ENCODE results near the gene SCNM1.
A peak's percentile ranks its signal among the peaks of the same experiment; 100 is the strongest.

SCNM1 gene

GRCh38 chr1:151165738-151166504 is at the start of gene SCNM1, which contains the start of gene LYSMD1:
Gene SCNM1, plus strand, starts transcription at chr1:151166144. Its CDS starts 9 bp downstream, at chr1:151166153.
Gene LYSMD1, minus strand, starts transcription at chr1:151165902. Its CDS starts 644 bp downstream, at chr1:151165258.
- DNase-seq (ENCODE audit: low spot score): peak; percentile 96
- TF ChIP-seq, protein P1, sequence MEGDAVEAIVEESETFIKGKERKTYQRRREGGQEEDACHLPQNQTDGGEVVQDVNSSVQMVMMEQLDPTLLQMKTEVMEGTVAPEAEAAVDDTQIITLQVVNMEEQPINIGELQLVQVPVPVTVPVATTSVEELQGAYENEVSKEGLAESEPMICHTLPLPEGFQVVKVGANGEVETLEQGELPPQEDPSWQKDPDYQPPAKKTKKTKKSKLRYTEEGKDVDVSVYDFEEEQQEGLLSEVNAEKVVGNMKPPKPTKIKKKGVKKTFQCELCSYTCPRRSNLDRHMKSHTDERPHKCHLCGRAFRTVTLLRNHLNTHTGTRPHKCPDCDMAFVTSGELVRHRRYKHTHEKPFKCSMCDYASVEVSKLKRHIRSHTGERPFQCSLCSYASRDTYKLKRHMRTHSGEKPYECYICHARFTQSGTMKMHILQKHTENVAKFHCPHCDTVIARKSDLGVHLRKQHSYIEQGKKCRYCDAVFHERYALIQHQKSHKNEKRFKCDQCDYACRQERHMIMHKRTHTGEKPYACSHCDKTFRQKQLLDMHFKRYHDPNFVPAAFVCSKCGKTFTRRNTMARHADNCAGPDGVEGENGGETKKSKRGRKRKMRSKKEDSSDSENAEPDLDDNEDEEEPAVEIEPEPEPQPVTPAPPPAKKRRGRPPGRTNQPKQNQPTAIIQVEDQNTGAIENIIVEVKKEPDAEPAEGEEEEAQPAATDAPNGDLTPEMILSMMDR (conservative IDR thresholded peaks at IDR 0.05; ENCODE audit: low read depth): no peak
- ChIA-PET CTCF (no interaction called here), POLR2A (ENCODE audit: low non-redundant PET) (no interaction called here)
- peak within 1 kb of the TSS; percentile 84 for H3K27ac ChIP-seq

DNA sequence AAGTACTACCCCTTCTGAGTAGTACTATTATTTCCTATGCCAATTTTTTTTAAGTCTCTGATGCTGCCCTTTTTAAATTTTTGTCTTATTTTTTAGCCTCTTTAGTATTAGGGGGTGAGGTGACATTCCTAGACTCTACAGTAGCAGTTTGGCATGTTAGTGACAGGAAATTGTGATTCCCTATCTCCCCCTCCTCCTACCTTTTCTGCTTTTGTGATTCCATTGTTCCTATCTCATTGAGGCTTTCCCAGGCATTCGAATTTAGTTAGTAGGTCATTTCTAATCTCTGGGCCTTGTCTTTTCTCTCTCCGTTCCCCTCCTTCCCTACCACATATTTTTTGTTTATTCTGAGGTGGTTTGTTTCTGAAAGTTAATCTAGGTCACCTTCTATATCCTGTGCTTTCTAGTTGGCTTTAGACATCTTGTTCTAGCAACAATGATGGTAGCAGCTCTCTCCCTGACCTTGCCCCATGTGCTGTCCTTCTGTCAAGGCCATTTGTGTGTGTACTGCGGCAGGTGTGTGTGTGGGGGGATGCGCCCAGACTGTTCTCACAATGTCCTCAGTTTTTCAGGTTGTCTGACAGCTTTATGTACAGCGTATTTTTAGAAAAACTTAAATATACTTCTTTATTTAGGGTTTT is 41.1 kb upstream of the SCNM1 start:
- no peak for DNase-seq (ENCODE audit: low spot score)
- TF ChIP-seq, protein P1 (conservative IDR thresholded peaks at IDR 0.05; ENCODE audit: low read depth): no peak
- ChIA-PET CTCF (interaction anchor here (0.6 kb wide), 1 partner anchor 89 kb away, joined by 6 read pairs; the partner anchor contains the start of gene BNIPL), POLR2A (ENCODE audit: low non-redundant PET) (no interaction called here)
- H3K27ac ChIP-seq: no peak overlapping the region

GRCh38 chr1:151128800-151129199 is 37.1 kb upstream of the SCNM1 start:
- ChIA-PET CTCF (no interaction called here), POLR2A (ENCODE audit: low non-redundant PET) (no interaction called here)
- DNase-seq (ENCODE audit: low spot score): no peak
- no peak overlapping the region for H3K27ac ChIP-seq
- TF ChIP-seq, protein P1 (conservative IDR thresholded peaks at IDR 0.05; ENCODE audit: low read depth): no peak

DNA sequence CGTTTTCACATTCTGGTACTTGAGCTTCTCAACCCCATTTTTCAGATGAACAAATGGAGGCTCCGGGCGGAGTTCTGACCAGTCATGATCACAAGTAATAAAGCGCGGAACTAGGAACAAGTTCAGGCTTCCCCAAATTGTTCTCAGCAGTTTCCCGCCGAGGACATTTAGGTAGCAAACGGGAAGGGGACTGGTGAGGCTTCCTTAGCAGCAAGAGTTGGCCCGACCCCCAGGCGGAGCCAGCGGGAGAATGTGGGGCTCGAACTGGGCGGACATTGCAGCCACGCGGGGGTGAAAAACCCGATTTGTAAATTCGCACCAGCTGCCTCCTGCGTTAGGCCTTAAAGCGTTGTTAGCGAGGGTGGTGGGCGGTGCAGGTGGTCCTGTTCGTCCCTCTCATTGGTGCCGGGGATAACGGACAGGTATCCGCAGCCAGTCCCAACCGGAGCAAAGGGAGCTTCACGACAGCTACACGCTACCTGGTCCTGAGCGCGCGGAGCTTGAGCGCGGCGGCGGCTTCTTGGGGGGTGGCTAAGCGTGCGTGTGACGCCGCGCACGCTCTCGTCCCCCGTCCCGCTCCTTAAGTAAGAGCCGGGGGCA is 34.9 kb upstream of the SCNM1 start:
- TF ChIP-seq, protein P1 (conservative IDR thresholded peaks at IDR 0.05; ENCODE audit: low read depth): no peak
- ChIA-PET POLR2A (ENCODE audit: low non-redundant PET) (no interaction called here), CTCF (interaction anchor here (0.6 to 0.7 kb wide), 2 partner anchors 11 to 121 kb away, joined by 3 to 4 read pairs; no protein-coding TSS in a partner anchor)
- H3K27ac ChIP-seq: peak overlapping the region; percentile 23
- DNase-seq (ENCODE audit: low spot score): peak; percentile 71

DNA sequence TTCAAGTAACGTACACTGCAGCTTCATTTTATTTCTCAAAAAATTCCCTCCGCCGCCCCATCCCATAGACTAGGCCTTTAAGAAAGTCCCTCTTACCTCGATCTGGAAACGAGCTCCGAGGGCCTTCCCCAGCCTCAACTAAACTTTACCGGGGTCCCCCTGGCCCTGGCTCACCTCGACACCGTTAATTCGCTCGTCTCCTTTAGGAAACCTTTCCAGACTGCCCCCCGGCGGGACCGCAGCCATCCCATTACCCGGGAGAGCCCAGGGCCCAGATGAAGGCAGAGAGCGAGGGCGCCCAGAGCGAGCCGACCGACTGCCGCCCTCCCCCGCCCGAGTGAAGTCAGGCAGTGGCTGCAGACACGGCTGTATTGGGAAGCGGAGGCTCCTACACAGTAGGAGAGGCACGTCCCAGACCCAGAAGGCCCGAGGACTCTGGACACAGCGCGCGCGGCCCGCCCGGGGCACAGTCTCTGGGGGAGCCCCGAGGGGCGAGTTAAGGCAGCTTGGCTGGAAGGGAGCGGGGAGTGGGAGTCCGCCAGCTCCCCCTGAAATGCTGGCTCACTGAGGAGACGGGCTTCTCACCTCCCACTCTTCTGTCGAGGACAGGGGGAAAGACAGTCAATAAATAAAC is 34.1 kb upstream of the SCNM1 start:
- TF ChIP-seq, protein P1 (conservative IDR thresholded peaks at IDR 0.05; ENCODE audit: low read depth): no peak
- POLR2A ChIA-PET (ENCODE audit: low non-redundant PET): no interaction called here
- DNase-seq (ENCODE audit: low spot score): no peak
- peak overlapping the region; percentile 23; the same call in 1 of the 2 replicates for H3K27ac ChIP-seq
- CTCF ChIA-PET: interaction anchor here (0.6 to 0.7 kb wide), 3 partner anchors 10 to 335 kb away, joined by 3 to 4 read pairs (median 3); no protein-coding TSS in a partner anchor

Measured in RWPE1 (cell line).